ENCODE data around the gene HHAT. TPM values are rescaled to one million over a fixed set of nuclear protein-coding genes. Genes with fewer than 3 reads are reported as not detected.

HHAT gene
- total and polyA plus RNA-seq, 2 of the 13 experiments (the other 11 are each of a cell fraction or from before 2014, with no cell fraction given) = 2.6 to 4.9 TPM

GRCh38 chr1:210373878-210374599 lies 45.3 kb downstream of the HHAT start (continued):
- TF ChIP-seq MED8 (CRISPR knock-in tag; IDR thresholded peaks at IDR 0.05; ENCODE audit: insufficient replicate concordance) = peak; percentile 88
- TF ChIP-seq ZNF883 (CRISPR knock-in tag; IDR thresholded peaks at IDR 0.05; ENCODE audit: not compliant biosample characterization) = no peak
- TF ChIP-seq ARID5B (CRISPR knock-in tag; IDR thresholded peaks at IDR 0.05) = peak; percentile 90
- peak; percentile 89 for TF ChIP-seq NCOA2 (CRISPR knock-in tag; IDR thresholded peaks at IDR 0.05)
- peak; percentile 87; the same call in 1 of the 2 replicates for TF ChIP-seq POLR2AphosphoS2 (IDR thresholded peaks at IDR 0.05; ENCODE audit: low read depth, low read length)
- no peak for TF ChIP-seq MXD3 (CRISPR knock-in tag; IDR thresholded peaks at IDR 0.05)
- TF ChIP-seq ZNF503 (CRISPR knock-in tag; IDR thresholded peaks at IDR 0.05) = peak; percentile 69; the same call in 1 of the 2 replicates
- no peak for TF ChIP-seq MED13 (CRISPR knock-in tag; IDR thresholded peaks at IDR 0.05)
- peak; percentile 87 for TF ChIP-seq ISL2 (CRISPR knock-in tag; IDR thresholded peaks at IDR 0.05)
- TF ChIP-seq MAFK (conservative IDR thresholded peaks at IDR 0.05 in 1 of 2, IDR thresholded peaks at IDR 0.05 in 1 of 2; ENCODE audit: low read length in 2 of 2) = no peak
- TF ChIP-seq ATM (IDR thresholded peaks at IDR 0.05; ENCODE audit: borderline replicate concordance) = peak; percentile 66; the same call in 1 of the 2 replicates
- peak; percentile 80 for TF ChIP-seq JUND (CRISPR knock-in tag; IDR thresholded peaks at IDR 0.05)
- no peak for TF ChIP-seq THAP7 (CRISPR knock-in tag; IDR thresholded peaks at IDR 0.05)
- TF ChIP-seq FOXP4 (CRISPR knock-in tag; IDR thresholded peaks at IDR 0.05) = peak; percentile 86
- no peak for TF ChIP-seq SYNCRIP (IDR thresholded peaks at IDR 0.05; ENCODE audit: insufficient read depth, low read depth, low read length)
- TF ChIP-seq ZNF207 (IDR thresholded peaks at IDR 0.05; ENCODE audit: borderline replicate concordance) = no peak
- TF ChIP-seq ZNF329 (CRISPR knock-in tag; IDR thresholded peaks at IDR 0.05; ENCODE audit: low read depth) = no peak
- TF ChIP-seq ZNF7 (CRISPR knock-in tag; IDR thresholded peaks at IDR 0.05) = no peak
- TF ChIP-seq CC2D1A (CRISPR knock-in tag; IDR thresholded peaks at IDR 0.05) = 0 out of 2 replicates have a peak, but pooled peaks have one; percentile 55
- peak; percentile 80 for TF ChIP-seq HMG20A (CRISPR knock-in tag; IDR thresholded peaks at IDR 0.05; ENCODE audit: borderline replicate concordance)
